ENCODE results near the gene MTMR12.

Gene MTMR12

GRCh38 chr5:32290922-32291321 lies 21.8 kb downstream of the MTMR12 start:
- TF ChIP-seq RAD21 (IDR thresholded peaks at IDR 0.05; ENCODE audit: low read depth) (no peak), NFIC (IDR thresholded peaks at IDR 0.05) (no peak), TCF12 (IDR thresholded peaks at IDR 0.05; ENCODE audit: low read depth) (no peak), TAF1 (IDR thresholded peaks at IDR 0.05; ENCODE audit: low read depth) (no peak), ZBTB7A (IDR thresholded peaks at IDR 0.05; ENCODE audit: low read depth) (no peak), REST (IDR thresholded peaks at IDR 0.05; ENCODE audit: low read depth) (no peak), CEBPB (IDR thresholded peaks at IDR 0.05) (no peak), EP300 (IDR thresholded peaks at IDR 0.05; ENCODE audit: borderline replicate concordance) (no peak), TEAD4 (IDR thresholded peaks at IDR 0.05) (no peak), CREB1 (IDR thresholded peaks at IDR 0.05; ENCODE audit: low read depth) (no peak), YY1 (IDR thresholded peaks at IDR 0.05; ENCODE audit: low read depth) (no peak), MAX (IDR thresholded peaks at IDR 0.05) (no peak), FOXM1 (IDR thresholded peaks at IDR 0.05; ENCODE audit: borderline replicate concordance, low read depth) (no peak), EGR1 (IDR thresholded peaks at IDR 0.05) (no peak)
- TF ChIP-seq, protein P1, sequence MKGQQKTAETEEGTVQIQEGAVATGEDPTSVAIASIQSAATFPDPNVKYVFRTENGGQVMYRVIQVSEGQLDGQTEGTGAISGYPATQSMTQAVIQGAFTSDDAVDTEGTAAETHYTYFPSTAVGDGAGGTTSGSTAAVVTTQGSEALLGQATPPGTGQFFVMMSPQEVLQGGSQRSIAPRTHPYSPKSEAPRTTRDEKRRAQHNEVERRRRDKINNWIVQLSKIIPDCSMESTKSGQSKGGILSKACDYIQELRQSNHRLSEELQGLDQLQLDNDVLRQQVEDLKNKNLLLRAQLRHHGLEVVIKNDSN (IDR thresholded peaks at IDR 0.05), result no peak

- TF ChIP-seq CEBPB (IDR thresholded peaks at IDR 0.05) (no peak), CREB1 (IDR thresholded peaks at IDR 0.05; ENCODE audit: low read depth) (no peak), TCF12 (IDR thresholded peaks at IDR 0.05; ENCODE audit: low read depth) (no peak), EP300 (IDR thresholded peaks at IDR 0.05; ENCODE audit: borderline replicate concordance) (no peak), FOXM1 (IDR thresholded peaks at IDR 0.05; ENCODE audit: borderline replicate concordance, low read depth) (no peak), RAD21 (IDR thresholded peaks at IDR 0.05; ENCODE audit: low read depth) (no peak), EGR1 (IDR thresholded peaks at IDR 0.05) (no peak), YY1 (IDR thresholded peaks at IDR 0.05; ENCODE audit: low read depth) (no peak), NFIC (IDR thresholded peaks at IDR 0.05) (no peak), MAX (IDR thresholded peaks at IDR 0.05) (no peak), ZBTB7A (IDR thresholded peaks at IDR 0.05; ENCODE audit: low read depth) (no peak), REST (IDR thresholded peaks at IDR 0.05; ENCODE audit: low read depth) (no peak), TEAD4 (IDR thresholded peaks at IDR 0.05) (no peak), TAF1 (IDR thresholded peaks at IDR 0.05; ENCODE audit: low read depth) (no peak)
- TF ChIP-seq, protein P1 (IDR thresholded peaks at IDR 0.05), result no peak
Measured at GRCh38 chr5:32285510-32286138, 27.1 kb downstream of the MTMR12 start.

GRCh38 chr5:32283539-32284377 lies 29.0 kb downstream of the MTMR12 start:
- TF ChIP-seq TCF12 (IDR thresholded peaks at IDR 0.05; ENCODE audit: low read depth) (no peak), TEAD4 (IDR thresholded peaks at IDR 0.05) (0 out of 2 replicates have a peak, but pooled peaks have one; percentile 19), MAX (IDR thresholded peaks at IDR 0.05) (peak; percentile 19; the same call in 1 of the 2 replicates)

DNA sequence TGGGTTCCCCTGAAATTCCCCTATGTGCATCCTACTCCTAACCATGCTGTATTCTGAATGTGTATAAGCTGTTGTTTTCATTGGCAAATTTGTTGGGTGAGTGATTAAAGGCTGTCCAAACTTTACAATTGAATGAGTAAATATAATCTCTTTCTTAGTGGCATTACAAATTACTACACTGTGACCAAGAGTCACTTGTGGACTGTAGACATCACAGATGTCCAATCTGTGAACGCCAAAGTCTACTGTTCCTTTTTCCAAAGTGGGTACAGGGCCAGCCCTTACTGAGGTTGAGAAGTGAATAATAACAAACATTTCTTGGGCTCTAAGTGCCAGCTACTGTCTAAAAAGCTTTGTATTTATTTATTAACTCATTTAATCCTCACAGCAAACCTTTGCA lies 29.7 kb downstream of the MTMR12 start:
- TF ChIP-seq TCF12 (IDR thresholded peaks at IDR 0.05; ENCODE audit: low read depth) (no peak), NFIC (IDR thresholded peaks at IDR 0.05) (no peak), MAX (IDR thresholded peaks at IDR 0.05) (no peak), RAD21 (IDR thresholded peaks at IDR 0.05; ENCODE audit: low read depth) (no peak), ZBTB7A (IDR thresholded peaks at IDR 0.05; ENCODE audit: low read depth) (no peak), EGR1 (IDR thresholded peaks at IDR 0.05) (no peak), REST (IDR thresholded peaks at IDR 0.05; ENCODE audit: low read depth) (no peak), TAF1 (IDR thresholded peaks at IDR 0.05; ENCODE audit: low read depth) (no peak), CEBPB (IDR thresholded peaks at IDR 0.05) (no peak), CREB1 (IDR thresholded peaks at IDR 0.05; ENCODE audit: low read depth) (no peak), TEAD4 (IDR thresholded peaks at IDR 0.05) (no peak)
- TF ChIP-seq, protein P1 (IDR thresholded peaks at IDR 0.05), result no peak

Measured in Ishikawa (cell line).